ENCODE data around the gene SCG2.

DNA sequence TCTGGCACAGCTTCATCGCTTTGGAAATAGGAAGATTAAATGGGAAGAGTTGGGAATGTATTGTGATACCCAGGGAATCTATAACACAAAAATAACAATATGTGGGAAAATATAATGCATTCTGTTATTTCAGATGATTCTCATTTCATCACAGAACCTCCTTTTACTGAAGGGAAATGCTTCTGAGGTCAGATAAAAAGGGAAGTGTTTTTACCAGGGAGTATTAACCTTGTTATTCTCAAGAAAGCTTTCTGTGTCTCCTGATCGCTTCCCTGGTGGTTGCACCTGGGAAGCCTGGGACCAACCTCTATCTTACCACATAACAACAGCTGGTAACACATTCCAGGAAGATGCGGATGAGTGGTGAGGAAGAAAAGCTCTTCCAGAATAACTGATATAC, 47.2 kb downstream of the SCG2 start:
- TF ChIP-seq, protein P1, sequence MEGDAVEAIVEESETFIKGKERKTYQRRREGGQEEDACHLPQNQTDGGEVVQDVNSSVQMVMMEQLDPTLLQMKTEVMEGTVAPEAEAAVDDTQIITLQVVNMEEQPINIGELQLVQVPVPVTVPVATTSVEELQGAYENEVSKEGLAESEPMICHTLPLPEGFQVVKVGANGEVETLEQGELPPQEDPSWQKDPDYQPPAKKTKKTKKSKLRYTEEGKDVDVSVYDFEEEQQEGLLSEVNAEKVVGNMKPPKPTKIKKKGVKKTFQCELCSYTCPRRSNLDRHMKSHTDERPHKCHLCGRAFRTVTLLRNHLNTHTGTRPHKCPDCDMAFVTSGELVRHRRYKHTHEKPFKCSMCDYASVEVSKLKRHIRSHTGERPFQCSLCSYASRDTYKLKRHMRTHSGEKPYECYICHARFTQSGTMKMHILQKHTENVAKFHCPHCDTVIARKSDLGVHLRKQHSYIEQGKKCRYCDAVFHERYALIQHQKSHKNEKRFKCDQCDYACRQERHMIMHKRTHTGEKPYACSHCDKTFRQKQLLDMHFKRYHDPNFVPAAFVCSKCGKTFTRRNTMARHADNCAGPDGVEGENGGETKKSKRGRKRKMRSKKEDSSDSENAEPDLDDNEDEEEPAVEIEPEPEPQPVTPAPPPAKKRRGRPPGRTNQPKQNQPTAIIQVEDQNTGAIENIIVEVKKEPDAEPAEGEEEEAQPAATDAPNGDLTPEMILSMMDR (IDR thresholded peaks at IDR 0.05; ENCODE audit: poor library complexity): no peak
- no peak for TF ChIP-seq EZH2 (IDR thresholded peaks at IDR 0.05; ENCODE audit: borderline replicate concordance)

Data from hepatocyte (in vitro differentiated cells).